Hepatocyte (in vitro differentiated cells): ENCODE measurements around the gene MUC4.

Source experiments
- CTCF ChIP-seq: fragments of 200-600 bp; sonication (generic); IDR thresholded peaks from 2 replicates; pipeline ENCODE4 v1.5.1; 2016; ENCODE audit warnings: antibody characterized with exemption, mild to moderate bottlenecking; ENCODE audit not compliant: poor library complexity
- EZH2 ChIP-seq: fragments of 200-600 bp; sonication (generic); IDR thresholded peaks from 2 replicates; pipeline ENCODE4 v1.6.1; 2016; ENCODE audit warnings: antibody characterized with exemption, mild to moderate bottlenecking, borderline replicate concordance
- EZH2phosphoT487 ChIP-seq: fragments of 200-600 bp; sonication (generic); IDR thresholded peaks from one replicate; pipeline ENCODE4 v1.6.1; 2018; ENCODE audit warnings: antibody characterized with exemption, mild to moderate bottlenecking, low read depth, moderate library complexity; ENCODE audit not compliant: unreplicated experiment, severe bottlenecking

- no peak for TF ChIP-seq CTCF
- no peak for TF ChIP-seq EZH2
- TF ChIP-seq EZH2phosphoT487 = no peak
Observed at GRCh38 chr3:195715583-195716266, 96.0 kb downstream of the MUC4 start.
